Measurements from ENCODE around the gene TBC1D10B.

The TBC1D10B gene, protein sequence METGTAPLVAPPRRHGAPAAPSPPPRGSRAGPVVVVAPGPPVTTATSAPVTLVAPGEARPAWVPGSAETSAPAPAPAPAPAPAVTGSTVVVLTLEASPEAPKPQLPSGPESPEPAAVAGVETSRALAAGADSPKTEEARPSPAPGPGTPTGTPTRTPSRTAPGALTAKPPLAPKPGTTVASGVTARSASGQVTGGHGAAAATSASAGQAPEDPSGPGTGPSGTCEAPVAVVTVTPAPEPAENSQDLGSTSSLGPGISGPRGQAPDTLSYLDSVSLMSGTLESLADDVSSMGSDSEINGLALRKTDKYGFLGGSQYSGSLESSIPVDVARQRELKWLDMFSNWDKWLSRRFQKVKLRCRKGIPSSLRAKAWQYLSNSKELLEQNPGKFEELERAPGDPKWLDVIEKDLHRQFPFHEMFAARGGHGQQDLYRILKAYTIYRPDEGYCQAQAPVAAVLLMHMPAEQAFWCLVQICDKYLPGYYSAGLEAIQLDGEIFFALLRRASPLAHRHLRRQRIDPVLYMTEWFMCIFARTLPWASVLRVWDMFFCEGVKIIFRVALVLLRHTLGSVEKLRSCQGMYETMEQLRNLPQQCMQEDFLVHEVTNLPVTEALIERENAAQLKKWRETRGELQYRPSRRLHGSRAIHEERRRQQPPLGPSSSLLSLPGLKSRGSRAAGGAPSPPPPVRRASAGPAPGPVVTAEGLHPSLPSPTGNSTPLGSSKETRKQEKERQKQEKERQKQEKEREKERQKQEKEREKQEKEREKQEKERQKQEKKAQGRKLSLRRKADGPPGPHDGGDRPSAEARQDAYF

DNA sequence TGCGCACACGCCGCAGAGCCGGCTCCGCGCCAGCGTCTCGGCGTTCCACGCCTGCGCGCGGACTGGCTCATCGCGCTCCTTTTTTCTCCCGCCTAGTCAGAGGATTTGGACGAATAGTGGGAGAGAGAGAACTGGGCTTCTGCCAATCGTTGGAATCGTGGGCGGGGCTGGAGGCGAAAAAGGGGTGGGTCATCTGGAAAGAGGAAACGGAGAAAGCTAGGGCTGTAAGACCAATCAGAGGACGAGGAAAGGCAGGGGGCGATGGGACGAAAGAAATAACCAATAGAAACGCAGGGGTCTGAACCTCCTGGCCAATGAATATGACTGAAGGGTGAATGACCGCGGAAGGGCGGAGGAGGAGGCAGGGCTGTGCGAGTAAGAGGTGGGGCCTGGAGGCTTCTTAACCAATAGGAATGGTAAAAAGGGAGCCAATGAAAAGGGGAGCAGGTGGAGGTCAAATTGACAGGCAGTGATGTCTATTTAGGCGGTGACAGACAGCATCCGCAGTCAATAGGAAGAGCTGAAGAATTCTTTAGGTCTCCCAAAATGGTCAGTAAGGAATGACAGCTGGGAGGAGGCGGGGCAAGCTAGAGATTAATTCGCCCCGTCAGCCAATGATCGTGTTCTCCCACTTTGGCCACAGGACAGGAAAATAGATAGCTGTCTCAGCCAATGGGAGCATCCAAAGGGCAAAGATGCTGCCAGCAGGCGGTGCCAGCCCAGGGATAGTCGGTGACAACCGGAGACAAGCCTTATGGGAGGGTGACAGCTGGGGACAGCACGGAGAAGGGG, at the start of gene TBC1D10B:
TSS of gene TBC1D10B (minus strand) at position 39 of the 792 bp plus-strand sequence. CDS start 311 bp downstream, outside the sequence.
- peak; percentile 100 for DNase-seq (ENCODE audit: low read depth, low spot score)

DNA sequence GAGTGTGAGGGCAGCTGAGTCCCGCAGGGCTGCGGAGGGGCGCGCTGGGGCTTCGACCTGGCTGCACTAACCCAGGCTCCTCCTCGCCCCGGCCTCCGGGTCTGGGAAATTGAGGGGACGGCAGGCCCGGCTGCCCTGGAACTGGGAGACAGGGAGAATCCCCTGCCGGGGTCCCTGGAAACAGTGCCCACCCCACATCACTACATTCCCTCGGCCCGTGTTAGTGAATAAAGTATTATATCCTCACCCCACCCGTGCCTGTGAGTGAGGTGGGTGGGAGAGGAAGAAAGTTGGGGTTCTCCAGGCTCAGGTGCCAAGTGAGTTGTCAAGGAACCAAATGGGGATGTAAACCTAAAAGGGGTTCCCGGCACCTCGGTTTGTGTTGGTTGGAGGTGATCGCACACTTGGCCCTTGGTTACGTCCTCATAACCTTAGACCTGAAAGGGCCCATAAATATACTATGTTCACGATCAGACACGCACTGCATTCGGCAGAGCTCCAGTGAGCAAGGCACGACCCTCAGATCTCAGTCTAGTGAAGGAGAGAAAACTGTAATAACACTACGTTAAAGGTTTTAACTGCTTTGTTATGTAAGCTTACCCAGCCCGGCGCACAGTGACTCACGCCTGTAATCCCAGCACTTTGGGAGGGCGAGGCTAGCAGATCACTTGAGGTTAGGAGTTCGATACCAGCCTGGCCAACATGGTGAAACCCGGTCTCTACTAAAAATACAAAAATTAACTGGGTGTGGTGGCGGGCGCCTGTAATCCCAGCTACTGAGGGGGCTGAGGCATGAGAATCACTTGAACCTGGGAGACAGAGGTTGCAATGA, 48.3 kb upstream of the TBC1D10B start:
- no peak for DNase-seq (ENCODE audit: low read depth, low spot score)

DNA sequence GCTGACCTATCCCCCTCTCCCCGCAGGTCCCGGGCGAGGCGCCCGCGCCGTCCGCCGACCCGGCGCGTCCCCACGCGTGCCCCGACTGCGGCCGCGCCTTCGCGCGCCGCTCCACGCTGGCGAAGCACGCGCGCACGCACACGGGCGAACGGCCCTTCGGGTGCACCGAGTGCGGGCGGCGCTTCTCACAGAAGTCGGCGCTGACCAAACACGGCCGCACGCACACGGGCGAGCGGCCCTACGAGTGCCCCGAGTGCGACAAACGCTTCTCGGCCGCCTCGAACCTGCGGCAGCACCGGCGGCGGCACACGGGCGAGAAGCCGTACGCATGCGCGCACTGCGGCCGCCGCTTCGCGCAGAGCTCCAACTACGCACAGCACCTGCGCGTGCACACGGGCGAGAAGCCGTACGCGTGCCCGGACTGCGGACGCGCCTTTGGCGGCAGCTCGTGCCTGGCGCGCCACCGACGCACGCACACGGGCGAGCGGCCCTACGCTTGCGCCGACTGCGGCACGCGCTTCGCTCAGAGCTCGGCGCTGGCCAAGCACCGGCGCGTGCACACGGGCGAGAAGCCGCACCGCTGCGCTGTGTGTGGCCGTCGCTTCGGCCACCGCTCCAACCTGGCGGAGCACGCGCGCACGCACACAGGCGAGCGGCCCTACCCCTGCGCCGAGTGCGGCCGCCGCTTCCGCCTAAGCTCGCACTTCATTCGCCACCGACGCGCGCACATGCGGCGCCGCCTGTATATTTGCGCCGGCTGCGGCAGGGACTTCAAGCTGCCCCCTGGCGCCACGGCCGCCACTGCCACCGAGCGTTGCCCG, 47.4 kb upstream of the TBC1D10B start:
- peak; percentile 98 for DNase-seq (ENCODE audit: low read depth, low spot score)

DNA sequence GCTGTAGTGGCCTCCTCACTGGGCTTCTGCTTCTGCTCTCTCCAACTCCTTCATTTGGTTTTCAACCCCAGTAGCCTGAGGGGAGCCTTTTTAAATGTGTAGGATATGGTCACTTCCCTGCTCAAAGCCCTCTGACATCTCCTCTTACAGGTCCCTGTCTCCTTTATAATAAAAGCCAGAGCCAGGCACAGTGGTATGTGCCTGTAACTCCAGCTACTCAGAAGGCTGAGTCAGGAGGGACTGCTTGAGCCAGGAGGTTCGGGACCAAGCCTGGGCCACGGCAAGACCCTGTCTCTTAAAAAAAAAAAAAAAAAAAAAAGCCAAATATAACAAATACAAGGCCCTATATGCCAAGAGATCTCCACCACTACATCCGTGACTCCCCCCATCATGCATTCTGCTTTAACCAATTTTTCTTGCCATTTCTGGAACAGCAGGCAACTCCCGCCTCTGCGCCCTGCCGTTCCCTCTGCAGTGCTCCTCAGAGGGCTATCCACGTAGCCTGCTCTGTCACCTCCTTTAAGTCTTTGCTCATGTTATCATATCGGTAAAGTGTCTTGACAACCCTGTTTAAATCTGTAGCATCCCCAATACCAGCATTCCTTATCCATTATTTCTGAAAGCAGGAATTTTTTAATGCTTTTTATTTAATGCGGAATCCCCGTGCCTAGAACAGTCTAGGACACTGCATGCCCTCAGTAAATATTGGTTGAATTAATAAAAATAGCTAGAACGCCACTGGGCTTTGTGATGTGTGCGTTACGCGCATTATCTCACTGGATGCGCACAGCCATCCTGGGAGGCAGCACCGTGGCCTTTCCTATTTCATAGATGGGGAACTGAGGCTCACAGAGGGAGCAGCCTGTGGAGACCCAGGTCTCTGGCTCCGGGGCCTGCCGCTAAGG, 46.6 kb upstream of the TBC1D10B start:
- DNase-seq (ENCODE audit: low read depth, low spot score) = peak; percentile 66

DNA sequence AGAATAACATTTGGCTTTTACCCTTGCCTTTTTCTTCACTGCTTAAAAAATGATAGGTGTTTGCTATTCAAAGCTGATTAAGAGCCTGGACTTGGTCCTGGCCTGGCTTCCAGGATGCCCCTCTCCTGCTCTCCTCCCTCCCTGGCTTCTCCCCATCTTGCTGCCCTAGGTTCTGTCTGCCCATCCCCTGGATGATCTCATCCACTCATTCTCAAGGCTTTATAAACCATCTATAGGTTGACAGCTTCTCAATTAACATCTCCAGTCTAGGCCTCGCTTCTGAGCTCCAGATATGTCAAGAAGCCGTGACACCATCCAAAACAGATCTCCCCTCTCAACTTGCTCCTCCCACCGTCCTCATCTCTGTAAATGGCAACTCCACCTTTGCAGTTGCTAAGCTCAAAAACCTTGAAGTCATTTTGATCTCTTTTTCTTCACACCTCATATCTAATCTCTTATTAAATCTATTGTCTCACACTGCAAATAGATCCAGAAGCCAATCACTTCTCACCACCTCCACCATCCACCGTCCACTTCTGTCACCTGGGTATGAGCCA, 45.8 kb upstream of the TBC1D10B start:
- no peak for DNase-seq (ENCODE audit: low read depth, low spot score)

DNA sequence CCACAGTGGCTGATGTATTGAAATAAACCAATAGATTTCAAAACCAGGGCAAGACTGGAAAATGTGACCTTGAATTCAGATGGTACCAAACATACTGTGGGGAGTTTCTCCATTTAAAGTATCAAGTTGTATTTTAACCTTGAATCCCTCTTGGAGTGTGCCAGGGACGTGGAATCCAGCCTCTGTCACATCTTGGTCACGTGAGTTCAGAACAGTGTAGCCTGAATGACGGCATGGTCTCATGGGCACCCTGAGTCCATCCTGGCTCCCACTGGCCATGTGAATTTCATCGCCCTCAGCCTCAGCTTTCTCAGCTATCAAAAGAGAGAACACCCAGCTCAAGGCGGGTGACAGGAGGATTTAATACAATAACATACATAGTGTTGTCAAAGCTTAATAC, 43.9 kb upstream of the TBC1D10B start:
- DNase-seq (ENCODE audit: low read depth, low spot score) = no peak

DNA sequence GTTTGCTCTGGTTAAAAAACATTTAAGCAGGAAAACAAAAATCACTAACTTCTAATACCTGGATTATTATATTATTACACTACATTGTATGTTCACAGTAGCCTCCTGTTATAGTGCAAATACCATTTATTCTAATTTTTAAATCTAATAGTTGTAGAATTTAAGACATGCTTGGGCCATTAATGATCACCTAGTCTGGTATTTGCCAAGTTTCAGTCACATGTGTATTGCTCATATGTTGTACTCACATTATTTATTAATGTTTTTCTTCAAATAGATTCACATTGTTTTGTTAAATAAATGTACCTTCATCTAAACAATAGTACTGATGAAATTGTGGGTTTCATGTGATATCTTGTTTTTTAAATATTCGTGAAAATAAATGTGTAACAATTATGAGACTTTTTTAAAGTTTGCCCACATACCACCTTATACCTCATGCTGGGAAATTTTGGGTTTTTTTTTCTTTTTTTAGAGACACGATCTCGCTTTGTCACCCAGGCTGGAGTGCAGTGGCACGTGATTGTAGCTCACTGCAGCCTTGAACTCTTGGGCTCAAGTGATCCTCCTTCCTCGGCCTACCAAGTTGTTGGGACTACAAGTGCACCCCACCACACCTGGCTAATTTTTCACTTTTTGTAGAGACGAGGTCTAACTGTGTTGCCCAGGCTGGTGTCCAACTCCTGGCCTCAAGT, 43.0 kb upstream of the TBC1D10B start:
- no peak for DNase-seq (ENCODE audit: low read depth, low spot score)

DNA sequence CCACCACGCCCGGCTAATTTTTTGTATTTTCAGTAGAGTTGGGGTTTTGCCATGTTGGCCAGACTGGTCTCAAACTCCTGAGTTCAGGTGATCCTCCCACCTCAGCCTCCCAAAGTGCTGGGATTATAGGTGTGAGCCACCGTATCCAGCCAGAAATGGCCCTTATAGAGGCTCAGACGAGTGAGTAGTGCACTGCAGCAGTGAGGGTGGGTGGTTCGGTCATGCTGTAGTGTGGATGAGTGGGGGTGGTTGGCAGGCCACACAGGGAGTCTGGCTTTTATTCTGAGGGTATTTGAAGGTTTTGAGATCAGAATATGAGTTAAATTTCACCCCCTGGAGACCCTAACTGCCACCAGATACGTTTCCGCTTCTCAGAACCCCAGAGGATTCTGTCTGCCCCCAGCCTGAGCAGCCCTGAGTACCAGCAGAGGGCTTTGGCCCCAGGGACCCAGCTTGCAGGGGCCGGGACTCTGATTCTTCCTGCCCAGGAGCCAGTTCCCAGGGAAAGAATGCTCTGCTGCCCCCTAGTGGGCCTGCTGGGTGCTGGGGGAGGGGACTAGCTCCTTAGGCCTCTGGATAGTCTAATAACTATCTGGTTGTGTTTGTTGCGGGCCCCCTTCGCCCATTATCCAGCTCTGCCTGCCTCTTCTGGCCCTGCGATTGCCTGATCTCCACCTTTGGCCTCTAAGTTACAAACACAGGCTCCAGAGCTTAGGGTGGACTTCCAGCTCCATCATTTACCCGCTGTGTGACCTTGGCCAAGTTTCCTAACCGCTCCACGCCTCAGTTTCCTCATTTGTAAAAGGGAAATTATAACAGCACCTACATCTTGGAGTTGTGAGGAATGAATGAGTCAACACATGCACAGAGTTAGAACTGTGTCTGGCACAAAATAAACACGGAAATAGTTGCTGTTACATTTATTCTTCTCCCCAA, 39.1 kb upstream of the TBC1D10B start:
- DNase-seq (ENCODE audit: low read depth, low spot score) = peak; percentile 95

DNA sequence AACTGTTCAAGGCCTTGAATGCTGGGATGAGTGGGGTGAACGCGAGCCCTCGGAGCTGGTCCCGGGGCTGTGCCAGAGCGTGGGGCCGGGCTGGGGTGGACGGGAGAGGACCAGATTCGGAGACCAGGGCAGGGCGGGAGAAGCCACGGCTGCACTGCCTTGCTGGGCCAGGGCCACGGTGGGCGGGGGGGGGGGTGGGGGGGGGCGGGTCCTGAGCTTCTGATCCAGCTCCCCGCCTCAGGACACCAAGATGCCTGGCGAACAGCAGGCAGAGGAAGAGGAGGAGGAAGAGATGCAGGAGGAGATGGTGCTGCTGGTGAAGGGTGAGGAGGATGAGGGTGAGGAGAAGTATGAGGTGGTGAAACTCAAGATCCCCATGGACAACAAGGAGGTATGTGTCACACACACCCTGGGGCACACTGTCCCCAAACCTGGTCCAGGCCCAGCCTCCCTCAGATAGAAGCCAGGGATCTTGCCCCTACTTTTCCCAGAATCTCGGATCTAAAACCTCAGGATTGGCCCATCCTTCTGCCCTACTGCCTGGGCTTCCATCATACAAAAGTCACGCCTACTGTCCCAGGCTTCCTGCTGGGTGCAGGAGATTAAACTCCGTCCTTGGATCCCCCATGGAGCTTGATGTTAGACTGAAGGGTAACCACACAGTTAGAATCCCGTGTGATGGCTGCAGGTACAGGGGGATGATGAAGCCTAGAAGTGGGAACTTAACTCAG, 37.7 kb upstream of the TBC1D10B start:
- DNase-seq (ENCODE audit: low read depth, low spot score) = peak; percentile 41

DNA sequence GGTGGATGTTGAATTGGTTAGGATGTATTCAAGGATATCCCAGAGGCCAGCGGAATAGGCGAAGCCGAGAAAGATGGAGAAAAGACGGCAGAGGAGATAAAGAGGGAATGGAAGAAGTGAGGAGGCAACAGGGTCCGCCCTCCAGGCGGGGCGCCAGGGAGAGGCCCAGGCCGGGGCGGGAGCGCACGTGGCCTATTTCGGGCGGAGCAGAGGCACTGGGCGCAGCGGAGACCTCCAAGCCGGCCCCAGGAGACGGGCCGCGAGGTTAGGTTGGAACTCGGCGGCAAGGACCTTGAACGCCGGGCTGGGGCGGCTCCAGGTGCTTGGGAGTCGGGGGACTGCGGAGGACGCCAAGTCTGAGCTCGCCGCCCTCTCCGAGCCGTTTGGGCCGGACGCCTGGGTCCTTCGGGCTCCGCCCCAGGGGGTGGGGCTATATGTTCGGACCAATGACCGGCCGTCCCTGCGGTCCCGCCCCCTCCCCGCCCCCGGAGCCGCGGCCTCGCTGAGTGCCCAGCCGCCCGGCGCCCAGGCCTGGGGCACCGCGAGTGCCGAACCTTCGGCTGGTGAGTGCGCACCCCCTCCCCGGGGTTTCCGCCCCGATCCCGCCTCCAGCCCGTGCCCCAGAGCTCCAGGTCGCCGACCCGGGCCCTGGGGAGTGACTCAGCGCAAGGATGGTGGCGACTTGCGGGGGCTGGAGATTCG, 37.0 kb upstream of the TBC1D10B start, which contains the start of gene ZNF771:
TSS of gene ZNF771 (plus strand) at position 505 of the 702 bp plus-strand sequence. CDS start 448 bp downstream, outside the sequence.
- peak; percentile 94 for DNase-seq (ENCODE audit: low read depth, low spot score)

DNA sequence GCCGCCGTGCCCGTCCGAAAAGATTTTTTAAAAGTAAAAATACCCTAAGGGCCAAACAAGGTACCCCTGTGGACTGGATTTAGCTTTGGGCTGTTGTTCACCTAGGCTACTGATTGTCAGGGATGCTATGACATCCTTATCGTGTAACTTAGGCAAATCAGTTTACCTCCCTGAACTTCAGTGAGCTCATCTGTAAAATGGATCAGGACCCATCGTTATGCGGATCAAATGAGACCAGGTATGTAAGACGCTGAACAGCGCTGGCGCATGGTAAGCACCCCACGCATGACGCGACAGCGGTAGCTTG, 36.5 kb upstream of the TBC1D10B start:
- no peak for DNase-seq (ENCODE audit: low read depth, low spot score)

DNA sequence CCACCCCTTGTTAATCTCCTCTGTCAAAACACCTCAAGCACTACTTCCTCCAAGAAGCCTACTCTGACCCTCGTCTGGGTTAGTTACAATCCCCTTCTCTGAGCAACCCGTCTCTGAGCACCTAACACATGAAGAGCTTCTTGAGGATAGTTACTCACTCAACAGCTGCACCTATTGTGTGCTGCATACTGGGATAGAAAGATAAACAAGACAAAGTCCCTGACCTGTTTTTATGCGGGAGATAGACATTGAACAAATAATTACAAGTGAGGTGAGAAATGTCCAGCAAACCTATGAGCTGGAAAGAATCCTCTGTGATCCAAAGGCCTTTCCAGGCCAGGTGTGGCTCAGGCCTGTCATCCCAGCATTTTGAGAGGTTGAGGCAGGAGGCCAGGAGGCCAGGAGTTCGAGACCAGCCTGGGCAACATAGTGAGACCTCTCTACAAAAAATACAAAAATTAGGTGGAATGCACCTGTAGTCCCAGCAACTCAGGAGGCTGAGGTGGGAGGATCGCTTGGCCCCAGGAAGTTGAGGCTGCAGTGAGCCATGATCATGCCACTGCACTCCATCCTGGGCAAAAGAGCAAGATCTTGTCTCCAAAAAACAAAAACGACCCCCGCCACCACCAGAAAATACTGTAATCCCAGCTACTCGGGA, 31.6 kb upstream of the TBC1D10B start:
- DNase-seq (ENCODE audit: low read depth, low spot score) = no peak

DNA sequence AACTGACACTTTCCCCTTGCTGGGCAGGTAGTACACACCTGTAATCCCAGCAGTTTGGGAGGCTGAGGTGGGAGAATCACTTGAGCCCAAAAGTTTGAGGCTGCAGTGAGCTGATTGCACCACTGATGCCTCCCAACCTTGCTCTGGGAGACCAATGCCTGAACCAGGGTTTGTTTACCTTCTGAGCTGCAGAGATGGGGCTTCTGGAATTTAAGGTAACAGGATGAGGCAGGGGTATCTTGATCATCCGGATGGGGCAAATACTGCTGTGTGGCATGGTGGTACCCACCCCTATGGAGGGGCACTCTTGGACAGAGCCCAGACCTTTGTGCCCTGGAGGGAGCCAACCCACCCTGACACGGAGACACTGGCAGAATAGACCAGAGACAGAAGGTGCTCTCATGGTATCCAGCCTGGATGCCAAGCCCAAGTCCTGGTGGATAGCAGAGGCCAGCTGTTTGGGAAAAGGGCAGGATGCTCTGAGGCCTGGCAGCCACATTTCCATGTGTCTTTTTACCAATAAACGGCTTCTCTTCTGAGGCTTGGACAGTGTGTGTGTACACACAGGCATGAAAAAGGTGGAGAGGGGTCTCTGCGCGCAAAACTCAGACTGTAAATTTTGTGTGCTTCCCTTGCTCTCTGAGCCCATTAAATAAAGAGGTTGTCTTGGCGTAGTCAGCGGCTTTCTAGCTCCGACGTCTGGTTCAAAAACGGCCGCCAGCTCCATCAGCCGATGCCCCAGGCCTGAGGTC, 29.3 kb upstream of the TBC1D10B start:
- DNase-seq (ENCODE audit: low read depth, low spot score) = no peak

DNA sequence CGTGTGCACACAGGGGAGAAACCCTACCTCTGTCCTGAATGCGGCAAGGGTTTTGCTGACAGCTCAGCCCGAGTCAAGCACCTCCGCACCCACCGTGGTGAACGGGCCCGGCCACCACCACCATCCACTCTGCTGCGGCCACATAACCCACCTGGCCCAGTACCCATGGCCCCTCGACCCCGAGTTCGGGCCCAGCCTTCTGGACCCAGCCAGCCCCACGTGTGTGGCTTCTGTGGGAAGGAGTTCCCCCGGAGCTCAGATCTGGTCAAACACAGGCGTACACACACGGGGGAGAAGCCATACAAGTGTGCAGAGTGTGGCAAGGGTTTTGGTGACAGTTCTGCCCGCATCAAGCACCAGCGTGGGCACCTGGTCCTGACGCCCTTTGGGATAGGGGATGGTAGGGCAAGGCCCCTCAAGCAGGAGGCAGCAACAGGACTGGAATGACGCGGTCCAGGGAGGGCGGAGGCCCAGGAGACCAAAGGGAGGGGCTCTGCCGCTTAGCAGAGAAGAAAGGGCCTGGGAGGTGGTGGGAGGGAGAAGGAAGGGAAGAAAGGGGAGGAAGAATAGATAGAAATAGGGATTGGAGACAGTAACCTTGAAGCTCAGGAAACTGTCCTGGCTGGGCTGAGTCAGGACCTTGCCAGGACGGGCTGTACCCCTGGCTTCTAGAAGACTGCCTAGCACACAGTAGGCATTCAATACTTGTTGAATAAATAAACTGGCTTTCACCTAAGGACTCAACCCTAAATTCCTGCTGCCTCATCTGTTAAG, 28.6 kb upstream of the TBC1D10B start:
- peak; percentile 35 for DNase-seq (ENCODE audit: low read depth, low spot score)
